Measurements from ENCODE around the gene ZNF236.

Gene ZNF236

GRCh38 chr18:76791642-76792041 is 30.7 kb upstream of the ZNF236 start:
- no peak overlapping the region for H3K27ac ChIP-seq
- TF ChIP-seq CTCF (conservative IDR thresholded peaks at IDR 0.05): no peak

- TF ChIP-seq CTCF (conservative IDR thresholded peaks at IDR 0.05): no peak
- H3K27ac ChIP-seq: no peak overlapping the region
Measured at GRCh38 chr18:76794326-76794725, 28.0 kb upstream of the ZNF236 start.

- peak; percentile 96 for TF ChIP-seq CTCF (conservative IDR thresholded peaks at IDR 0.05)
- peak overlapping the region; percentile 26; the same call in 1 of the 2 replicates for H3K27ac ChIP-seq
Measured at GRCh38 chr18:76801567-76802505, 20.5 kb upstream of the ZNF236 start.

- no peak for TF ChIP-seq CTCF (conservative IDR thresholded peaks at IDR 0.05)
- no peak overlapping the region for H3K27ac ChIP-seq
Measured at GRCh38 chr18:76803413-76803812, 18.9 kb upstream of the ZNF236 start.

GRCh38 chr18:76803814-76804213 is 18.5 kb upstream of the ZNF236 start:
- TF ChIP-seq CTCF (conservative IDR thresholded peaks at IDR 0.05): peak; percentile 91
- no peak overlapping the region for H3K27ac ChIP-seq

- H3K27ac ChIP-seq: no peak overlapping the region
- no peak for TF ChIP-seq CTCF (conservative IDR thresholded peaks at IDR 0.05)
Measured at GRCh38 chr18:76805221-76805620, 17.1 kb upstream of the ZNF236 start.

- no peak for TF ChIP-seq CTCF (conservative IDR thresholded peaks at IDR 0.05)
- no peak overlapping the region for H3K27ac ChIP-seq
Measured at GRCh38 chr18:76806301-76806700, 16.1 kb upstream of the ZNF236 start.
